ENCODE data around the gene USP16.
"Not testable (repeated sequence)": the region's sequence is repeated elsewhere in the genome, so short reads cannot be mapped to it uniquely, and the experiment has no call there.

Gene USP16

DNA sequence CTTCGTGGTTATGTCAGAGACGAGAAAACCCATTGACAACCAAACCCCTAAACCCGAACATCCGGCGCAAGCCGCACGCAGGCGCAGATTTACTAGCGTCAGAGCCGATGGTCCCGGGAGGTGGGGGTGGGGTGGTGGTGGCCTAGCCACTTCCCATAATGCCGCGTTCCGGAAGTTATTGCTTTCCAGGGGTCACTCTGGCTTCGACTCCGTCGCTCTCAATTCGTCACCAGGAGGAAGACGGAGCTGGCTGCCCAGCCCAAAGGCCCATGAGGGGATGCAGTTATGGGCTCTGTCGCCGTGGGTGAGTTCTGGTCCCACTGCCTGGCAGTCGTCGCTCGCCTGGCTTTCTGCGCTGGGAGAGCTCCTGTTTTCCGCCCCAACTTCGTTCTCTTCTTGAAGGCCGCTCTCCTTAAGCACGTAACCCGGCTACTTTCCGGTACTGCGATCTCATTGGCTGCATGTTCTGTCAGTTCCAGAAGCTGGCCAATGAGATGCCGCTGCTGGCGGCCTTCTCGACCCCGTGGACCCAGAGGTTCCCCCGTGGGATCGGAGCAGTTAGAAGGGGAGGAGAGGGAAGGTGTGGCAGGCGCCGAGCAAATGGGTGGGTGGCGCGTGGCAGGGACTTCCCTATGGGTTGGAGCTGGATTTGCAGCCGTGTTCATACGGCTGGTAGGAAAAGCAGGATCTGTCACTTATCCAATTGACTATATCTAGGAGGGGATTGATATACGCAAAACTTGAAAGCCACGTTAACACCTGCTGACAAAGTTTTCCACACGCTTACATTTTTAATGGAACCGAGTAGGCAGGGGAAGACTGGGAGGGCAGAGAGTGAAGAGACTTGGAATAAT, at the start of gene USP16:
Gene USP16 (plus strand): TSS at position 195 of the 854 bp plus-strand sequence. CDS start 3,246 bp downstream, outside the sequence.
- peak; percentile 99 for DNase-seq (ENCODE audit: low read depth)
- H3K4me3 ChIP-seq (ENCODE audit: low read length), result peak within 1 kb of the TSS; percentile 89
- TF ChIP-seq, protein P1, sequence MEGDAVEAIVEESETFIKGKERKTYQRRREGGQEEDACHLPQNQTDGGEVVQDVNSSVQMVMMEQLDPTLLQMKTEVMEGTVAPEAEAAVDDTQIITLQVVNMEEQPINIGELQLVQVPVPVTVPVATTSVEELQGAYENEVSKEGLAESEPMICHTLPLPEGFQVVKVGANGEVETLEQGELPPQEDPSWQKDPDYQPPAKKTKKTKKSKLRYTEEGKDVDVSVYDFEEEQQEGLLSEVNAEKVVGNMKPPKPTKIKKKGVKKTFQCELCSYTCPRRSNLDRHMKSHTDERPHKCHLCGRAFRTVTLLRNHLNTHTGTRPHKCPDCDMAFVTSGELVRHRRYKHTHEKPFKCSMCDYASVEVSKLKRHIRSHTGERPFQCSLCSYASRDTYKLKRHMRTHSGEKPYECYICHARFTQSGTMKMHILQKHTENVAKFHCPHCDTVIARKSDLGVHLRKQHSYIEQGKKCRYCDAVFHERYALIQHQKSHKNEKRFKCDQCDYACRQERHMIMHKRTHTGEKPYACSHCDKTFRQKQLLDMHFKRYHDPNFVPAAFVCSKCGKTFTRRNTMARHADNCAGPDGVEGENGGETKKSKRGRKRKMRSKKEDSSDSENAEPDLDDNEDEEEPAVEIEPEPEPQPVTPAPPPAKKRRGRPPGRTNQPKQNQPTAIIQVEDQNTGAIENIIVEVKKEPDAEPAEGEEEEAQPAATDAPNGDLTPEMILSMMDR (conservative IDR thresholded peaks at IDR 0.05; ENCODE audit: low read depth, low read length), result no peak

GRCh38 chr21:28975397-28975796, 49.1 kb upstream of the USP16 start:
- DNase-seq (ENCODE audit: low read depth), result no peak
- H3K4me3 ChIP-seq (ENCODE audit: low read length), result no peak overlapping the region
- TF ChIP-seq, protein P1 (conservative IDR thresholded peaks at IDR 0.05; ENCODE audit: low read depth, low read length), result no peak

- TF ChIP-seq, protein P1 (conservative IDR thresholded peaks at IDR 0.05; ENCODE audit: low read depth, low read length), result no peak
- H3K4me3 ChIP-seq (ENCODE audit: low read length), result no peak overlapping the region
These were observed 45.4 kb upstream of the USP16 start for GRCh38 chr21:28979092-28979491.

GRCh38 chr21:28982637-28983036, 41.8 kb upstream of the USP16 start:
- no peak for DNase-seq (ENCODE audit: low read depth)
- TF ChIP-seq, protein P1 (conservative IDR thresholded peaks at IDR 0.05; ENCODE audit: low read depth, low read length), result no peak
- H3K4me3 ChIP-seq (ENCODE audit: low read length), result no peak overlapping the region

More at GRCh38 chr21:28979092-28979491, 45.4 kb upstream of the USP16 start:
- no peak for DNase-seq (ENCODE audit: low read depth)

DNA sequence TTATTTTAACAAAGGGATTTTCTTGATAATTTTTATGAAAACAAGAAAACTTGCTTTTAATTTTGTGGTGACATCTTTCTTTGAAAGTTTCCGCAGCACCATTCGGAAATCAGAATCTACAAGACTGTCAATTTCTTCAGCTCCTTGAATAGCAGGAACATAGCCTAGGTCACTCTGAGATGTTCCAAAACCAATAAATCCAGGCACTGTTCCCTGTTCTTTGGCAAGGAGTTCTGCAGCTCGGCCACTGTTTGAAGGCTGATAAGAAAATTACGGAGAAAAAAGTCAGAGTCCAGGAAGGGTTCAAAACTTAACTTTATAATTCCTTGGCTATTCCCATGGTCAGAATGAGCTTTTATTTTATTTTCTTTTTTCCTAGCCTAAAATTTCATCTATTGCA, 37.8 kb upstream of the USP16 start:
- TF ChIP-seq, protein P1 (conservative IDR thresholded peaks at IDR 0.05; ENCODE audit: low read depth, low read length), result no peak
- H3K4me3 ChIP-seq (ENCODE audit: low read length), result no peak overlapping the region
- no peak for DNase-seq (ENCODE audit: low read depth)

GRCh38 chr21:28988146-28988545, 36.3 kb upstream of the USP16 start:
- not testable (repeated sequence) for H3K4me3 ChIP-seq (ENCODE audit: low read length); DNase-seq (ENCODE audit: low read depth)

DNA sequence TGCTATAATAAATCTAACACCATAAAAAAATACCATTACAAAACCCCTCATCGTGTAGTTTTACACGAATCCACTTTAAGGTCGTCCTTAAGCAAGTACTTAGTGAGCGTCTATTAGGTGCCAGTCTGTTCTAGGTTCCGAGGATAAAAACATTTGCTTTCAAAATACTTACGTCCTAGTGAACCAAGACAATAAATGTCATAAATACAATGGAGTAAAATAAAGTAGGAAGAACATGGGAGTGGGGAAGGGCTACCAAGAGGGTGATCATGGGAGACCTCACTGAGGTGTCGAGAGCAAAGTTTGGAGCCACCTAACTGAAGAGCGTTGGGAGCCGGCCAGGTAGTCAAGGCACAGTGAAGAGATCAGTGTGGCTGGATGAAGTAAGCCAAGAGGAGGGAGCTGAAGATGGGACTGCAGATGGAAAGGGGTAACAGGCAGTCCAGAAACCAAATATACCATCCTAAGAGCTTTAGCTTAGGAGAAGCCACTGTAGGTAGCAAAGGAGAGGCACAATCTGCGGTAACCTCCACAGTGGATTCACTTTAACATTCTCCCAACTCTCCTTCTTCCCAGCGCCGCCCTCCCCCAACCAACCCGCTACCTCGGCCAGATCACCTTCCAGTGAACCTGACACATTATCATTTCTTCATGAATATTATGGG, 32.5 kb upstream of the USP16 start:
- TF ChIP-seq, protein P1 (conservative IDR thresholded peaks at IDR 0.05; ENCODE audit: low read depth, low read length), result no peak
- H3K4me3 ChIP-seq (ENCODE audit: low read length), result peak overlapping the region; percentile 85
- DNase-seq (ENCODE audit: low read depth), result no peak

Data from retinal pigment epithelial cell (primary cell).